Pancreas (tissue), 10 donors: Measurements from ENCODE around the gene ZNF571. TPM values are rescaled to one million over a fixed set of nuclear protein-coding genes. Genes with fewer than 3 reads are reported as not detected.

Experiments used
- ATAC-seq, 4 donors: fragments of 200-7000 bp; cut with Tn5 transposase; one replicate each; pipeline versions ENCODE4 v1.8.0 to v1.9.1; 2020; ENCODE audit warnings: mild to moderate bottlenecking in 4 of 4, moderate library complexity in 4 of 4
- DNase-seq, 6 donors: peaks; one replicate each; pipeline ENCODE4 v3.0.0-alpha.2; 2020
- FAIRE-seq: peaks from 2 replicates; lab custom pipeline; 2012; peaks lifted over from hg19 to GRCh38; lab: Jason Lieb, UNC
- H3K27ac ChIP-seq, 4 donors: fragments of 200-600 bp; sonication (generic); 1 replicate in 3 of 4; 2 replicates in 1 of 4; pipeline versions ENCODE4 v1.5.0 to v1.8.0; 2020
- H3K27me3 ChIP-seq, 4 donors: fragments of 200-600 bp; one replicate each; pipeline ENCODE4 v1.8.0; 2021
- H3K36me3 ChIP-seq, 3 donors: fragments of 200-600 bp; sonication (generic) in 1 of 3; one replicate each; pipeline versions ENCODE4 v1.5.0 to v1.8.0; 2020 to 2021
- H3K4me1 ChIP-seq, 3 donors: fragments of 200-600 bp; one replicate each; pipeline ENCODE4 v1.8.0; 2021
- H3K4me3 ChIP-seq, 4 donors: fragments of 200-600 bp; sonication (generic) in 2 of 4; one replicate each; pipeline versions ENCODE4 v1.5.0 to v1.8.0; 2020 to 2021
- H3K9me3 ChIP-seq, 4 donors: fragments of 200-600 bp; one replicate each; pipeline ENCODE4 v1.8.0; 2021
- CTCF ChIP-seq, 4 donors: fragments of 200-600 bp; sonication (generic) in 3 of 4; IDR thresholded peaks; one replicate each; pipeline versions ENCODE4 v1.5.0 to v1.8.0; 2021; ENCODE audit warnings: antibody characterized with exemption in 4 of 4
- WGBS, 2 donors: extraction: QIAGEN DNeasy Blood & Tissue Kit; methylation state at CpG; one replicate each; pipeline ENCODE4 v1.1.7; 2013; 5-methylcytosine and 5-hydroxymethylcytosine counted together
- intact Hi-C, 3 donors: fragments of 100-400 bp; cut with DNase I; formaldehyde crosslinking; loops; one replicate each; pipeline versions ENCODE4 v1.11.1 to v1.14.2; 2022
- polyA plus RNA-seq, 2 donors: library from polyadenylated mRNA; stranded (reverse); fragments of 200-250 nt; gene quantifications; one replicate each; pipeline ENCODE4 v1.2.3, GENCODE V29; 2013
- total RNA-seq, 6 donors: library from RNA; stranded (reverse); fragmentation: NEBNext Ultra II Directional in 4 of 6; extraction: Animal tissue kit (Norgen Biotek cat#: 25700) in 4 of 6; gene quantifications; one replicate each; pipeline versions ENCODE4 v1.2.1 to v1.2.4, GENCODE V29; 2021 to 2023
- donor health status: healthy with polysubstance abuse.
- donor health status: DM: no; HTN: no; CAD: no; lungs with moderate emphysema.
- donor health status: DM: no; HTN: no; CAD: no.
- donor health status: control.
- donor health status: control.
- donor health status: Bipolar disorder and iron deficiency.
- donor health status: DM: yes; HTN: yes; CAD: no.
- donor health status: DM: no; HTN: no; CAD: no.
- donor health status: DM: no; HTN: no; CAD: no.
- donor health status: DM: yes; HTN: yes; CAD: no.

The ZNF571 gene
- 1 to 10 TPM; 1.1 to 4.3 (median 2.1) TPM for total RNA-seq
- 1 to 10 TPM; 1.8 to 2.8 TPM for polyA plus RNA-seq

- DNase-seq: peak; percentile 94 to 98 (median 95)
- peak within 1 kb of the TSS; percentile 77 to 92 (median 88) for H3K27ac ChIP-seq
- peak within 1 kb of the TSS; percentile 48 to 80 (median 70) for H3K4me3 ChIP-seq
- no peaks in the 10 kb centered on the region for H3K27me3 ChIP-seq
- peaks cover 0 to 10% (median 0%) of the 10 kb centered on the region in 3 donors for H3K36me3 ChIP-seq
- no peak for TF ChIP-seq CTCF (IDR thresholded peaks at IDR 0.05)
- intact Hi-C loops: no loop called here
- peak; percentile 97 to 99 (median 98) for ATAC-seq
- H3K9me3 ChIP-seq: no peaks in the 10 kb centered on the region
- H3K4me1 ChIP-seq: peaks cover 0 to 6% (median 5%) of the 10 kb centered on the region in 3 donors
- WGBS, 2 donors: 0% methylated on average over 53 of the region's 53 CpGs
- FAIRE-seq: peak; percentile 68
These were observed at the start of gene ZNF571, which contains the start of gene ZNF540 for GRCh38 chr19:37594304-37594981. Gene ZNF571, minus strand, starts transcription at chr19:37594792. Its CDS starts 8,116 bp downstream, at chr19:37586676. Gene ZNF540, plus strand, starts transcription at chr19:37594876. Its CDS starts 3,572 bp downstream, at chr19:37598448.

- FAIRE-seq (no peak), DNase-seq (no peak), ATAC-seq (no peak)
- no peak overlapping the region for H3K4me3 ChIP-seq
- no peaks in the 10 kb centered on the region for H3K27me3 ChIP-seq
- 96 to 97% methylated on average over 11 of the region's 11 CpGs for WGBS, 2 donors
- intact Hi-C loops: no loop called here
- peaks cover 0 to 13% (median 9%) of the 10 kb centered on the region in 4 donors for H3K9me3 ChIP-seq
- H3K36me3 ChIP-seq: peaks cover 0 to 11% (median 5%) of the 10 kb centered on the region in 3 donors
- no peak overlapping the region for H3K27ac ChIP-seq
- TF ChIP-seq CTCF (IDR thresholded peaks at IDR 0.05): no peak
- H3K4me1 ChIP-seq: no peaks in the 10 kb centered on the region
These were observed 40.8 kb upstream of the ZNF571 start for GRCh38 chr19:37635076-37636056.

GRCh38 chr19:37594982-37595382, 390 bp upstream of the ZNF571 start:
- 0 to 1% methylated on average over 20 of the region's 20 CpGs for WGBS, 2 donors
- Histone ChIP-seq H3K27ac (peak overlapping the region; percentile 77 to 92 (median 88)), H3K4me1 (peaks cover 0 to 6% (median 5%) of the 10 kb centered on the region in 3 donors), H3K4me3 (peak overlapping the region; percentile 48 to 80 (median 70)), H3K27me3 (no peaks in the 10 kb centered on the region), H3K9me3 (no peaks in the 10 kb centered on the region), H3K36me3 (peaks cover 0 to 16% (median 0%) of the 10 kb centered on the region in 3 donors)
- peak; percentile 53 to 75 (median 66) for ATAC-seq
- intact Hi-C loops: no loop called here
- TF ChIP-seq CTCF (IDR thresholded peaks at IDR 0.05): no peak
- FAIRE-seq: no peak
- DNase-seq: peak; percentile 58 to 76 (median 64)

- ATAC-seq: no peak
- H3K36me3 ChIP-seq: peaks cover 0 to 8% (median 0%) of the 10 kb centered on the region in 3 donors
- H3K4me3 ChIP-seq: peak overlapping the region; percentile 48 to 80 (median 70)
- H3K4me1 ChIP-seq: peaks cover 0 to 6% (median 5%) of the 10 kb centered on the region in 3 donors
- no peak for FAIRE-seq
- TF ChIP-seq CTCF (IDR thresholded peaks at IDR 0.05): no peak
- 1 to 4% methylated on average over 9 of the region's 9 CpGs for WGBS, 2 donors
- H3K27ac ChIP-seq: peak overlapping the region; percentile 77 to 92 (median 88)
- no peaks in the 10 kb centered on the region for H3K9me3 ChIP-seq
- H3K27me3 ChIP-seq: no peaks in the 10 kb centered on the region
- intact Hi-C loops: no loop called here
- DNase-seq: no peak
These were observed 642 bp downstream of the ZNF571 start for GRCh38 chr19:37593996-37594303.
